Myocyte (in vitro differentiated cells): Measurements from ENCODE around the gene AAK1. TPM values are rescaled to one million over a fixed set of nuclear protein-coding genes. Genes with fewer than 3 reads are reported as not detected.
A peak's percentile ranks its signal among the peaks of the same experiment; 100 is the strongest.

Experiments
- DNase-seq: peaks from one replicate; pipeline ENCODE4 v3.0.0-alpha.2; 2012; ENCODE audit warnings: low read depth
- total RNA-seq: library from RNA; depleted of rRNA; stranded (reverse); fragments of >200 nt; gene quantifications from 2 replicates; pipeline ENCODE4 v1.2.3, GENCODE V29; 2014

The AAK1 gene
- total RNA-seq, 1 donor from 2014 or later, result 39.0 TPM

GRCh38 chr2:69603146-69603743 is 40.3 kb downstream of the AAK1 start:
- DNase-seq, result no peak

DNA sequence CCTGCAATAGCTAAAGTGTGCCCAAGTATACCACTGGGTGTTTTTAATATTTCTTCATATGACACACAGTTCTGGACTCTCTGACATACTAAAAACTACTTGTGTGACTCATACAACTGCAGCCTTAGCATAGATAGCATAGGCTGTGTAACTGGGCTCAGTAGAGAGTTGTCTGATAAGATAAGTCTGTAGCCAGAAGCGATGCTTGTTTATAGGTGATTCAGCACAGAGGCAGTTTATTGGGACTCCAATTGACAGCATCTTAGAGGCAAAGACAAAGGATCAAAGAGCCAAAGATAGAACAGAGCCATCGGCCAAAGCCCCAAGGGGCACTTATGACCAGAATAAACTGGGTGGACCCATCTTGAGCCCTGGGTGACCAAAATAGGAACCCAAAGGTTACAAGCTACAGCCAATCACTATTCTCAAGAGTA is 42.3 kb downstream of the AAK1 start:
- DNase-seq, result peak; percentile 55

DNA sequence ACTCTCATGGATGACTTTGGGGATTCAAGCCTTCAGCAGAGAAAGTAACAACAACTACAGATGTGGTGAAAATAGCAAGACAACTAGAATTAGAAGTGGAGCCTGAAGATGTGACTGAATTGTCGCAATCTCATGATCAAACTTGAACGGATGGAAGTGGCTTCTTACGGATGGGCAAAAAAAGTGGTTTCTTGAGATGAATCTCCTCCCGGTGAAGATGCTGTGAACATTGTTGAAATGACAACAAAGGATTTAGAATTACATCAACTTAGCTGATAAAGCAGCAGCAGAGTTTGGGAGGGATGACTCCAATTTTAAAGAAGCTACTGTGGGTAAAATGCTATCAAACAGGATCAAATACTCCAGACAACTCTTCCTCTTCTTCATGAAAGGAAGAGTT is 43.1 kb downstream of the AAK1 start:
- no peak for DNase-seq

- DNase-seq, result no peak
Observed at GRCh38 chr2:69597843-69598610, 45.5 kb downstream of the AAK1 start.

DNA sequence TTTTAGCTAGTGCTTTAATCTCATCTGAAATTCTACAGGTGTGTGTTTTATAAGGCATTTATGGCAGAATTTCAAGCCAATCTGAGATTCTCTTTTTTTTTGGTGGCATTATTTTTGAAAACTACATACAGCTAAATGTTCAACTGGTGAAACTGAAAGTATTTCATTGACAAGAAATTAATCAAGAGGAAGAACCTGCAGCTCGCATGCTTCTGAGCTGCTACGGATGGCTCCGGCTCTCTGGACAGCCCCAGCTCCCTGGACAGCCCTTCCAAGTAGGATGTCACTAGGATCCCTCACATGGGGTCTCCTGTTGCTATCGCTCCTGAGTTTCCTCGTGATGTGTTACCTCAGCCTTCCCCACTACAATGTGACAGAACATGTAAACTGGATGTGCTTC is 46.4 kb downstream of the AAK1 start:
- DNase-seq, result no peak

GRCh38 chr2:69594341-69594740 is 49.2 kb downstream of the AAK1 start:
- DNase-seq, result peak; percentile 32

- no peak for DNase-seq
Observed at GRCh38 chr2:69592511-69592910, 51.0 kb downstream of the AAK1 start.

- no peak for DNase-seq
Observed at GRCh38 chr2:69589973-69590652, 53.4 kb downstream of the AAK1 start.

DNA sequence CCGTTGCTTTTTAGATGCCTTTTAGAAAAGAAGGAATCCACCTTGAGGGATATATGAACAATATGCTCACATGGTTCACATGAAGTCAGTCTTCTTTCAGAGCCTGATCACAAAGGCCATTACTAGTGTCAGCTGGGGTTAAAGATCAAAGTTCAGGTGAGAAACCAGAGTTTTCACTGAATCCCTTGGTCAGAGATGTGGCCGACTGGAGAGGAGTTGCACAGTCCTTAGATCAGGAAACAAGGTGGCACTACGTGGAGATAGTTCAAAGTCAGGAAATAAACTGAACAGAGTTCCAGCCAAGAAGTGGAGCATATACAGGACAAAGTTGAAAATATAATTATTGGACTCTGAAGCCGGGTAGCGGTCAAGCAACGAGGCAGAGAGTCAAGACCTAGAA is 54.6 kb downstream of the AAK1 start:
- no peak for DNase-seq

- no peak for DNase-seq
Observed at GRCh38 chr2:69588403-69588802, 55.1 kb downstream of the AAK1 start.

DNA sequence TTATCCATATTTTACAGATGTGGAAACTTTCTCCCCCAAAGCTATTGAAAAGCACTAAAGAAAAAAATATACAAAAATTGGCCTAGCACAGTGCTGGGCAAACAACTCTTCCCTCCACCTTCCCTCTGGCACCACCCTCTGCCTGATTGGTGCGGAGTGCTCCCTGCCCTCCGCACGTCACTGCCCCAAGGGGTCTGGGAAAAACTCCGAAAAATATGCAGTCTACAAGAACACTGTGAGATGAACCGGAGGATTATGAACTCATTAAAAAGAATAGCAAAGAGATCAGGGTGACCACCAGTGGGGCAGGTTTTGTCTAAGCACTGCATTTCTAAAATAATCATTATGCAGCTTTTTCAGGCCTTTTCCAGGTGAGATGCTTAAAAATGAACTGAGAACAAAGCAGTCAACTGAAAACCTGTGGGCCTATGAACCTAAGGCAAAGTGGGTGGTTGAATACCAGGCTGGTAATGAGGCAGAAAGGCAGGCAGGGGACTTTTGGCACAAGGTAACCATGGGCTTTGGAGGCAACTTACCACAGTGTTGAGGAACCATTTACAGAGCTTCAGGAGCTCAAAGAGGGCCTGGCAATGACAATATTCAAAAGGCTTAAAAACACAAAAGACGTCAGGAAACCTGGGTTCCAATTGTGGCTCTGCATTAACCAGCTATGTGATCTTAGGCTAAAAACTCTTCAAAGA is 57.5 kb downstream of the AAK1 start:
- no peak for DNase-seq

DNA sequence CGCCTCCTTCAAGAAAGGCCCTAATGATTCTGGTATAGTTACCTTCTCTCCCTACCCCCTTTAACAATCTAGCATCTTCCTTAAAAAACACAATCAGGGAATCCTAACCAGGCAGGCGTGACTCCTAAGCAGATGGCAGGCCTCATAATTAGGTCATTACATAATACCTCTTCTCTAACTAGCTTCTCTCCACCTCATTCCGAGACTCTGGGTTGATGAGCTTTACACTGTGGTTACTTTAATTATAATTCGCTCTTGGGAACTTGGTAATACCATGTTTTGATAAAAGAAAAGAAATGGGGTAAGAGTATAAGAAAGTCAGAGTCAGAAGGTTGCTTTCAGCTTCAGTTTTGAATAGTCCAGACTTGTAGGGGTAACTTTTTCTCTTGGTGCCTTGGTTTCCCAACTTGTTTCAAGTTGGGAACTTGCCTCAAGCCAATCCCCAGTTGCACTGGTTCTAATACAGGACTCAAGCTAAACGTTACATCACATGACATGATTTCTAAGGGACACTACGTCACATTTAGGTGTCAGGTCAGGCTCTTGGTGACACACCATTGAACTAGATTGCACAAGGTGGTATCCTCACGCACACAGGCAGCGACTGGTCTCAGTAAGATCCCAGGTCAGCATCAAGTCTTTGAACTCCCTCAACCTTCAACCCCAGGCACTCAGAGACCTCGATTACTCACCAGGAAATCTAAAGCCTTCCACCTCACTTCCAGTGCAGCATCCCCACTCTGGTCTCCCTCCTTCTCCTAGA is 59.2 kb downstream of the AAK1 start:
- peak; percentile 30 for DNase-seq

- no peak for DNase-seq
Observed at GRCh38 chr2:69583321-69583833, 60.2 kb downstream of the AAK1 start.

DNA sequence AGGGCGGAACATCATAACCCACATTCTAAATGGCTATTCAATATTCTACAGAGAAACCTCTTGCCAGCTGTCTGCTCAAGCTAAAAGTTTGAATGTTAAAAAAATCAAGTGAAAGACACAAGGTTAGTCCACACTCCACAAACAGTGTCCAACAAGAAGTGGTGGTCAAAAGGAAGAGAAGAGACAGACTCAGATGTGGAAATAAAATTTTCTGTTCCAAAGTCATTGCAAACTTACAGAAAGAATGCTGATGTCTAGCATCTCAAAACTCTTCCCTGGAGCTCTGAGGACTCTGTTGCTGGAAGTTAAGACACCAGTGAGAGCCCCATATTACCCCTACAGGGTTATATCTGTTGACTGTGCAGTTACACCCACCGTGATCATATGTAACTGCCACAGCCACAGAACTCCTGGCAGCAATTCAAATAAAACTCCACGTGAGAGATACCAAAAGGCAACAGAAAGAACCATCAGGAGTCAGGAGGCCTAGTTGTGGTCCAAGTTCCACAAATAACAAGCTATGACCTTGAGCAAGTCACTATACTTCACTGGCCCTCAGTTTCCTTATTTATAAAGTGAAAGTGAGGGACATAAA is 60.9 kb downstream of the AAK1 start:
- DNase-seq, result peak; percentile 56

DNA sequence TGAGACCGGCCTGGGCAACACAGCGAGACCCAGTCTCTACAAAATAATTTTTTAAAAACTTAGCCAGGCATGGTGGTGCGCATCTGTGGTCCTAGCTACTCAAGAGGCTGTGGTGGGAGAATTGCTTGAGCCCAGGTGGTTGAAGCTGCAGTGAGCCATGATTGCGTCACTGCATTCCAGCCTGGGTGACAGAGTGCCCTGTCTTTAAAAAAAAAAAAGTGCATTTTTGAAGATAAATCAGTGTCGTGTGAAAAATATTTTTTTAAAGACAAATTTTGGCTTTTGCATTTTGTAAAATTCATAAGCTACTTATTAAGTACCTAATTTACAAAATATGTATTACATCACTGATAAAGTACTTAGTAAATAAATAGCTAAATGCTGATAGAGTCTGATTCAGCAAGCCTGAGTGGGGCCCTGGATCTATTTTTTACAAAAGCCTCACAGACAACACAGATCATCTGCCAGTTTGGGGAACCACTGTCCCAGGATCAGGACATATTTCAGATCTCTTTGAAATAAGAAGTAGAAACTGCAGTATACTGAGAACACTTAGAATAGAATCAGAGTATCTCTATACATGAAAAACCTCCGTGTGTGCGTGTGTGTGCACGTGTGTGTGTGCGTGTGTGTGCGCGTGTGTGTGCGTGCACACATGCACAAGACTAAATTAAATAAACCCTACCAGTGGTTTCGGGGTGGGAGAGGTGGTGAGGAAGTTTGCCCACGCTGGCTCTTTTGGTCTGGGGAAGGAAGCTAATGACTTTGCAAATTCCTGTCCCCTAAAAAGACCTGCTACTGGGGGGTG is 61.6 kb downstream of the AAK1 start:
- DNase-seq, result peak; percentile 73

GRCh38 chr2:69580486-69580885 is 63.1 kb downstream of the AAK1 start:
- DNase-seq, result no peak

DNA sequence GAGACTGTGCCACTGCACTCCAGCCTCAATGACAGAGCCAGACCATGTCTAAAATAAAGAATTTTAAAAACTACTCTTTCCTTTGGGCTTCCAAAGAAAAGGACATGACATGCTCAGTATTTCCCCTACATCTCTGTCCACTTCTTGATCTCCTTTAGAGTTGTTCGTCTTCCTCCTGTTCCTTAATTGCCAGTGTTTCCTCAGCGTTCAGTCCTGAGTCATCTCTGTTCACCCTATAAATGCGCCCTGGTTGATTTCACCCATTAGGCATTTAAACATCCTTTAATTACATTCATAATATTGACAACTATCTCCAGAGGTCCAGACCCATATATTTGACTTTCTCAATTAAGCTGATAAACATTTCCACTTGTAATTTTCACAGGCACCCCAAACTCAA is 64.0 kb downstream of the AAK1 start:
- DNase-seq, result no peak

DNA sequence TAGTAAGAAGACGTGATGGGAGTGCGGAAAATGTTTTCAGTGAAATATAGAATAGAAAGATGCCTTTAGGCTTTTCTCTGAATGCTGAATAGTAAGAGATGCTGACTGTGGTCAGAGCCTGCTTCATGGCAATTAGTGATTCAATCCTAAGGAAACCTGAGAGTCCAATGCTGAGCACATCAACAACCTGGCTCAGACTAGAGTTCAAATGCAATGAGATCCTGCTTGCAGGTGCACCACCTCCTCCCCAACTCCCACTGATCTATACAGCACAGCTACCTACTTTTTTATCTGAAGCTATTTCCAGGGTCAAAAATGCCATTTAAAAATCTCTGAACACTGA is 65.4 kb downstream of the AAK1 start:
- DNase-seq, result no peak

DNA sequence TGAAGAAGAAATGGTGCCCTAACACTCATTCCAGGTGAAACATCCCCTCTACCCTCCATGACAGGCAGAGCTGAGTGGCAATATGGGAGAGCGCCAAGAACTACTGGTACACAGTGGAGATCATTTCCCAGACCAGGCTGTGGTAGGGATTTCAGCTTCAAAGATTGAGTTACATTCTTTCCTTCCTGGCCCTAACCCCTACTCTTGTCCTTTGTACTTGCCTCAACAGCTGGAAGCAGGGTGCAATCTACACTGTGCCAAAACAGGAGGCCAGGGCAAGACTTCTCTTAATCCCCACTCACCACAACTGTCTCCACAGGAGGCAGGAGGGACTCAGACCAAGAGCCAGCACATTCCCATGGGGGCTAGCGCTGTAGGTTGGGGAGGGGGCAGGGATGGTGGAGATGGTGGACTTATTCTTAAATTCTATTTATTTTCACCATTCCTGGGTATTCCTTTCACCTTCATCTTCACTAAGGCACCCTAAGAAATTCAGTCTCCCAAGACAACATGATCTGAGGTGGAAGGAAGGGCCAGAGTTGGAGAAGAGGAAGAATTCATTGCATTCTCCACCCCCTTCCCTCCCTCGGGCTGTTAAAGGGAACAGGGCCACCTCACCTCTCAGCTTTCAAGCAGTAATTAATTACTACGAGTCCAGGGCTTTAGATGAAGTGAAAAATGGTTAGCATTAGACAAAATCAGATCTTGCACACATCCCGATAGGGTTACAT is 65.9 kb downstream of the AAK1 start:
- peak; percentile 91 for DNase-seq
